Adrenal gland (tissue), 5 donors: ENCODE measurements around the gene ARTN.

Experiments used
- POLR2A ChIP-seq, 2 donors: fragments of 450-650 bp; IDR thresholded peaks; one replicate each; pipeline ENCODE4 v1.6.1; 2017; ENCODE audit warnings: antibody characterized with exemption in 2 of 2, mild to moderate bottlenecking in 2 of 2, moderate library complexity in 1 of 2
- TF ChIP-seq, protein P1 (sequence below), 6 experiments: fragments of 450-650 bp in 4 of 6; fragments of 200-600 bp in 2 of 6; sonication (generic) in 1 of 6; IDR thresholded peaks; 1 replicate in 5 of 6; 2 replicates in 1 of 6; pipeline versions ENCODE4 v1.5.1 to v1.8.0; 2016 to 2021; ENCODE audit warnings: antibody characterized with exemption in 6 of 6, mild to moderate bottlenecking in 2 of 6, moderate library complexity in 1 of 6
- donor health status: DM: no; HTN: no; CAD: no.

GRCh38 chr1:43958351-43959255, 25.0 kb downstream of the ARTN start:
- TF ChIP-seq, protein P1, sequence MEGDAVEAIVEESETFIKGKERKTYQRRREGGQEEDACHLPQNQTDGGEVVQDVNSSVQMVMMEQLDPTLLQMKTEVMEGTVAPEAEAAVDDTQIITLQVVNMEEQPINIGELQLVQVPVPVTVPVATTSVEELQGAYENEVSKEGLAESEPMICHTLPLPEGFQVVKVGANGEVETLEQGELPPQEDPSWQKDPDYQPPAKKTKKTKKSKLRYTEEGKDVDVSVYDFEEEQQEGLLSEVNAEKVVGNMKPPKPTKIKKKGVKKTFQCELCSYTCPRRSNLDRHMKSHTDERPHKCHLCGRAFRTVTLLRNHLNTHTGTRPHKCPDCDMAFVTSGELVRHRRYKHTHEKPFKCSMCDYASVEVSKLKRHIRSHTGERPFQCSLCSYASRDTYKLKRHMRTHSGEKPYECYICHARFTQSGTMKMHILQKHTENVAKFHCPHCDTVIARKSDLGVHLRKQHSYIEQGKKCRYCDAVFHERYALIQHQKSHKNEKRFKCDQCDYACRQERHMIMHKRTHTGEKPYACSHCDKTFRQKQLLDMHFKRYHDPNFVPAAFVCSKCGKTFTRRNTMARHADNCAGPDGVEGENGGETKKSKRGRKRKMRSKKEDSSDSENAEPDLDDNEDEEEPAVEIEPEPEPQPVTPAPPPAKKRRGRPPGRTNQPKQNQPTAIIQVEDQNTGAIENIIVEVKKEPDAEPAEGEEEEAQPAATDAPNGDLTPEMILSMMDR (IDR thresholded peaks at IDR 0.05), result no peak
- no peak for TF ChIP-seq POLR2A (IDR thresholded peaks at IDR 0.05)
